Cardiac muscle cell (in vitro differentiated cells and primary cell): ENCODE measurements around the gene PDCL3. TPM values are rescaled to one million over a fixed set of nuclear protein-coding genes. Genes with fewer than 3 reads are reported as not detected.

Source experiments
- DNase-seq, 2 donors: peaks; one replicate each; pipeline versions ENCODE4 v3.0.0 to v3.0.0-alpha.2; 2010 to 2017; ENCODE audit warnings: low read depth in 1 of 2, low spot score in 1 of 2
- H3K27ac ChIP-seq: fragments of 200-600 bp; sonication (generic); 2 replicates; pipeline ENCODE4 v1.5.1; 2016
- H3K27me3 ChIP-seq: fragments of 200-600 bp; sonication (generic); 2 replicates; pipeline ENCODE4 v1.6.0; 2016; ENCODE audit warnings: control low read depth
- H3K36me3 ChIP-seq: fragments of 200-600 bp; sonication (generic); 2 replicates; pipeline ENCODE4 v1.5.1; 2016; ENCODE audit warnings: control low read depth
- H3K4me1 ChIP-seq: fragments of 200-600 bp; sonication (generic); 2 replicates; pipeline ENCODE4 v1.8.1; 2017; ENCODE audit warnings: low read depth, mild to moderate bottlenecking, mixed run types
- H3K4me3 ChIP-seq: fragments of 200-600 bp; sonication (generic); 2 replicates; pipeline ENCODE4 v1.5.1; 2016; ENCODE audit warnings: mild to moderate bottlenecking
- H3K9me3 ChIP-seq: fragments of 200-600 bp; sonication (generic); 2 replicates; pipeline ENCODE4 v1.5.1; 2017; ENCODE audit warnings: low read depth, mild to moderate bottlenecking, control low read depth
- polyA plus RNA-seq: library from polyadenylated mRNA; unstranded; fragments of >200 nt; fragmentation: Nextera tagmentation; extraction: Ambion mirVana; gene quantifications from 2 replicates; pipeline ENCODE4 v1.2.1, GENCODE V29; 2016
- total RNA-seq: library from RNA; depleted of rRNA; stranded (reverse); fragments of >200 nt; gene quantifications from 2 replicates; pipeline ENCODE4 v1.2.3, GENCODE V29; 2016
- TF ChIP-seq, protein P1 (sequence below): IDR thresholded peaks from 2 replicates; pipeline ENCODE4 v1.5.1; 2012; ENCODE audit warnings: low read depth, mild to moderate bottlenecking, low read length

Gene PDCL3
- total and polyA plus RNA-seq, 2 experiments from 2014 or later: 20.9 to 33.1 TPM

DNA sequence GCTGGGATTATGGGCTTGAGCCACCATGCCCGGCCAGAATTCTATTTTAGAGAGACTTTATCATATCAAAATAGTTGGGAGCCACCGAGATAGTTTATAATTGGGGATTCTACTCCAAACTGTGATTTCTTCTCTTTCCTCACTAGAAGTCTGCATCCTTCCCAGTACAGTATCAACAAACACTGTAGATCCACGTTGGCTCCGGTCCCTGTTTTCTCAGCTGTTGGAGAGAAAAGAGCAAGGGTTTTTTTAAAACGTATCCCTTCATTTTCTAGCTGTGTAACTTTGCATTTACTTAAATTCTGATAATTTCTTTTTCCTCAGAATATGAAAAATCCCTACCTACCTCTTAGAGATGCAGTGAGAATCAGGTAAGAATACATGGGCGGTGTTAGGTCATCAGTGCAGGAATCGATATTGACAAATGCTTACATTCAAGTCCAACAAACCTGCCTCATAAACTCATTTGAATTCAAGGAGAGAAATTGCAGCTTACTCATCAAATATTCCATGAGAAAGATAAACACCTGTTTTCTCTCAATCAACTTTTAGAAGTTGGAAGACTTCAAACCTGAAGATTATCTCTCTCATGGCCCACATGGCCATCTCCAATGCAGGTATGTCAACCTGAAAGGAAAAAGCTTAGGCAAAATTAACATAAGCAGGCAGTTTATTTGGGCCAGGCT is 17.7 kb upstream of the PDCL3 start:
- no peaks in the 10 kb centered on the region for H3K9me3 ChIP-seq
- TF ChIP-seq, protein P1, sequence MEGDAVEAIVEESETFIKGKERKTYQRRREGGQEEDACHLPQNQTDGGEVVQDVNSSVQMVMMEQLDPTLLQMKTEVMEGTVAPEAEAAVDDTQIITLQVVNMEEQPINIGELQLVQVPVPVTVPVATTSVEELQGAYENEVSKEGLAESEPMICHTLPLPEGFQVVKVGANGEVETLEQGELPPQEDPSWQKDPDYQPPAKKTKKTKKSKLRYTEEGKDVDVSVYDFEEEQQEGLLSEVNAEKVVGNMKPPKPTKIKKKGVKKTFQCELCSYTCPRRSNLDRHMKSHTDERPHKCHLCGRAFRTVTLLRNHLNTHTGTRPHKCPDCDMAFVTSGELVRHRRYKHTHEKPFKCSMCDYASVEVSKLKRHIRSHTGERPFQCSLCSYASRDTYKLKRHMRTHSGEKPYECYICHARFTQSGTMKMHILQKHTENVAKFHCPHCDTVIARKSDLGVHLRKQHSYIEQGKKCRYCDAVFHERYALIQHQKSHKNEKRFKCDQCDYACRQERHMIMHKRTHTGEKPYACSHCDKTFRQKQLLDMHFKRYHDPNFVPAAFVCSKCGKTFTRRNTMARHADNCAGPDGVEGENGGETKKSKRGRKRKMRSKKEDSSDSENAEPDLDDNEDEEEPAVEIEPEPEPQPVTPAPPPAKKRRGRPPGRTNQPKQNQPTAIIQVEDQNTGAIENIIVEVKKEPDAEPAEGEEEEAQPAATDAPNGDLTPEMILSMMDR: no peak
- H3K27me3 ChIP-seq: no peaks in the 10 kb centered on the region
- no peaks in the 10 kb centered on the region for H3K4me1 ChIP-seq
- H3K36me3 ChIP-seq: no peaks in the 10 kb centered on the region
- DNase-seq: no peak
- no peak overlapping the region for H3K4me3 ChIP-seq
- no peak overlapping the region for H3K27ac ChIP-seq

DNA sequence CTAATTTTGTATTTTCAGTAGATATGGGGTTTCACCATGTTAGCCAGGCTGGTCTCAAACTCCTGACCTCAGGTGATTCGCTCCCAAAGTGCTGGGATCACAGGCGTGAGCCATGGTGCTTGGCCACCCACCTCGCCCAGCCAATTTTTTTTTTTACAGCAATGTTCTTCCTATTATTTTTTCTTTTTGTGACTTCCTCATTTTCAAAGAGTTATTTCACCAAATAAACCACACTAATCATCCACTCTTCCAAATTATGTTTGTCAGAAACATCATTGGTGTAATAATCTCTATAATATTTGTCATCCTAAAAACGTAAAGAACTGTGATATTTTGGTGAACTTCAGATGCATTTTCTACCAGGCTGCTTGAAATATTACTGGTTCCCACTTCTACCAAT is 16.3 kb upstream of the PDCL3 start:
- TF ChIP-seq, protein P1: no peak
- Histone ChIP-seq H3K27ac (no peak overlapping the region), H3K27me3 (no peaks in the 10 kb centered on the region)

DNA sequence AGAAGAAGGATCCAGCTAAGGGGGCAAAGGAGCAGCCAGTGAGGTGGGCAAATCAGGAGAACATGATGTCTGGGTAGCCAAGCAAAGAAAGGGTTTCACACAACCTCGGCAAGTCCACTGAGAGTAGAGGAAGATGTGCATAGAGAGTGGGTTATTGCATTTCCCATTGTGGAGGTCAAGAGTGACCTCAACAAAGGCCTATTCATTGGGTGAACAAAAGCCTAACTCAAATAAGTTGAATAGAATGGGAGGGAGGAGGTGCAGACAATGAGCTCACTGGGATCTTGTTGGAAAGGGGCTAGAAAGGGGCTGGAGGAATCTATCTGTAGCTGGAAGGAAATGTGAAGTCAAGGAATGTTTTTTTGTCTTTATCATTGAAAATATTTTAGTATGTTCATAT is 14.0 kb upstream of the PDCL3 start:
- Histone ChIP-seq H3K4me1 (no peaks in the 10 kb centered on the region), H3K27me3 (no peaks in the 10 kb centered on the region), H3K36me3 (no peaks in the 10 kb centered on the region), H3K27ac (no peak overlapping the region), H3K9me3 (no peaks in the 10 kb centered on the region), H3K4me3 (no peak overlapping the region)
- DNase-seq: no peak
- TF ChIP-seq, protein P1: no peak

More for the DNA sequence above, 16.3 kb upstream of the PDCL3 start:
- no peak overlapping the region for H3K4me3 ChIP-seq
- H3K36me3 ChIP-seq: no peaks in the 10 kb centered on the region
- no peak for DNase-seq
- no peaks in the 10 kb centered on the region for H3K9me3 ChIP-seq
- H3K4me1 ChIP-seq: no peaks in the 10 kb centered on the region

DNA sequence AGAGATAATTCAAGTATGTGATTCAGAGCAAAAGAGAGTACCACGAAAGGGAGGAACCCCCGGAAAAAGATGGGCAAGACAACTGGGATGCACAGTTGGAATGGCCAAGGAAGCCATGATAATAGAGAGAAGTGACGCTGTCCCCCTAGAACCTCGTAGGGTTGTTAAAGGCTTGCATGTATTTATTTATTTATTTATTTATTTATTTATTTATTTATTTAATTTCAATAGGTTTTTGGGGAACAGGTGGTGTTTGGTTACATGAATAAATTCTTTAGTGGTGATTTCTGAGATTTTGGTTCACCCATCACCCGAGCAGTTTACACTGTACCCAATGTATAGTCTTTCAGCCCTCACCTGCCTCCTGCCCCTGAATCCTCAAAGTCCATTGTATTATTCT is 11.5 kb upstream of the PDCL3 start:
- Histone ChIP-seq H3K9me3 (no peaks in the 10 kb centered on the region), H3K4me3 (no peak overlapping the region), H3K36me3 (no peaks in the 10 kb centered on the region), H3K27me3 (no peaks in the 10 kb centered on the region), H3K4me1 (no peaks in the 10 kb centered on the region), H3K27ac (no peak overlapping the region)
- DNase-seq: no peak
- TF ChIP-seq, protein P1: no peak

DNA sequence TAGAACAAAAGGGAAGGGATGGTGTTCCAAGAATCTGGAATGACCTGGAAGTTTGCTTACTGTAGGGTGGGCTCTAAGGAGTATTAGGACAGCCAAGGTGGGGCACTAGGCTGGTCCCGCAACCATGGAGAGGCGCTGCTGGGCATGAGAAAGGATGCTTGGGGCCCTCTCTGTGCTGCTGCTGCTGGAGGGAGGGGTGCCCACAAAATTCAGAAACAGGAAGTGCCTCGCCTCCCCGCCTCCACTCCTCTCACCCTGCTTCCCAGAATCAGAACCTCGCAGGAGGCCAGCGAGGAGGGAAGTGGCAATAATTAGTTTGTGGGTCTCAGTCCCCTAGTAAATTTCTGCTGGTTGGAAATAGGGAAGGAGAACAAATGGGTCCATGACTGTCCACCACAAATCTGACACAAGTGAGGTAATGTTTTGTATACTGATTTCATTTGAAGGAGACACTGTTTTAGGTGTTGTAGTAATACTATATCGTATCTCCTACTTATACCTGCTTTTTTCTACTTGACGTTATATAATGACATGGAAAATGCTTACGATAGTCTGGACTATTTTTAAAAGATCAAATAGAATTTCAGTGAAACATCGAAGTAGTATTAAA is 7.9 kb upstream of the PDCL3 start:
- DNase-seq: no peak
- Histone ChIP-seq H3K9me3 (no peaks in the 10 kb centered on the region), H3K27me3 (no peaks in the 10 kb centered on the region), H3K27ac (no peak overlapping the region), H3K4me3 (no peak overlapping the region), H3K4me1 (no peaks in the 10 kb centered on the region), H3K36me3 (no peaks in the 10 kb centered on the region)
- TF ChIP-seq, protein P1: no peak
